GM21390 (cell line): ENCODE measurements around the gene FSTL4.
"Not testable (repeated sequence)": the region's sequence is repeated elsewhere in the genome, so short reads cannot be mapped to it uniquely, and the experiment has no call there.

ENCODE experiments used
- ATAC-seq: cut with Tn5 transposase; IDR thresholded peaks from one replicate; pipeline ENCODE4 v1.9.1; 2021; ENCODE audit not compliant: unreplicated experiment

Gene FSTL4

GRCh38 chr5:133556551-133556950 is 55.8 kb downstream of the FSTL4 start:
- no peak for ATAC-seq

DNA sequence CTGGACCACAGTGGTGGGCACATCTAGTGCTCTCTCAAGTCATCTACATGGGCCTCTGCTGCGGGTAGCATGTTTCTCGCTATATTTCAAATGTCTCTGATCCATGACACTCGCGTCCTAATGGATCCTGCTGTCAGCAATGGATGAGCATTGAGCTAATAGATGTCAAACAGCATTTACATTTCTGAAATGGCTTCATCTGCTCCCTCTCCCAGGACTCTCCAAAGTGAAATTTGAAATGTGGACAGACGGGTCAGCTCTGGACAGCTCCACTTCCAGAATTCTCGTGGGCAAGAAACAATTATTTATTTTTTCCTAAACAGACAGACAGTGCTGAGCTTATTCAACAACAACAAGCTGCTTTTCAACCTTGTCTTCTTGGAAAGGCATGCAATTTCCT is 58.1 kb downstream of the FSTL4 start:
- ATAC-seq = no peak

DNA sequence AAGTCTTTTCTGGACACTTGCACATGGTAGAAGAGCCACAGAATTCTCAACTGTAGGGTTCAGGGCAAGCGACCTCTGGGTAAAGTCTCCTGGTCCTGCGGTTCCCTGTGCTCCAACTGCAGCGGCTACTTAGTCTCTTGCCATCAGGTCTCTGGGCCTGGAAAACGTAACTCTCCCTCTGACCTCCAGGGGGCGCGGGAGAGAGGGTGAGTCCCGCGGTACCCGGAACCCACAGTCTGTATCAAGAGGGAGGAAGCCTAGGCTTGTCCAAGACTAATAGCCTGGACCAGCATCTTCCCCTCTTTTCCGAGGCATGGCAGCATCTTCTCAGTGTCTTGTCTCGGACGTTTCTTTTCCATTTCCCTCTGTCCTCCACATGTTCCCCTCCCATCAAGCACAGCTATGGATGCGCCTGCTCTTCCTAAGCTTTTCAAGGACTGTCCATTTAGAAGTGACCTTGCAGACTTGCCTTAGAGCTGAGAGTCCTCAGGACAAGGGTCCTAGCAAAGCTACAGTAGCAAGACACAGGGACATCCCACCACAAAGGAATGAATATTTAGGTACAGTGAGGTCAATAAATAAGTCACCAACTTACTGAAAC is 59.3 kb downstream of the FSTL4 start:
- ATAC-seq = peak; percentile 72

DNA sequence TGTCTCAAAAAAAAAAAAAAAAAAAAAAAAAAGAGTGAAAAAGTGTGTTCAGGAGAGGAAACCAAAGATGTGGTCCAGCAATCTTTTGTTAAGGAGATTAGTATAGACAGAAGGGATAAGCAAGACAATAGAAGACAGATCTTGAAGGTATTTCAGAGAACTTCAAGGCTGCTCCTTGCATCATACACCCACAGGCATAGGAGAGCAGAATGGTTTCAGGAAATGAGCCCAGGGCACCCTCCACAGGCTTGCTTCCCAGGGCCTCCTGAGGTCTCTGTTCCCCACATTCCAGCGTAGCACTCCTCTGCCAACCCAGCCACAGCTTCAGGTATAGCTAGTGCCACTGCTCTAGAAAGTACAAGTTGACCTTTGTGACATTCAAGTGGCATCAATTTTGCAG is 65.8 kb downstream of the FSTL4 start:
- no peak for ATAC-seq

GRCh38 chr5:133544346-133544745 is 68.0 kb downstream of the FSTL4 start:
- ATAC-seq = no peak

DNA sequence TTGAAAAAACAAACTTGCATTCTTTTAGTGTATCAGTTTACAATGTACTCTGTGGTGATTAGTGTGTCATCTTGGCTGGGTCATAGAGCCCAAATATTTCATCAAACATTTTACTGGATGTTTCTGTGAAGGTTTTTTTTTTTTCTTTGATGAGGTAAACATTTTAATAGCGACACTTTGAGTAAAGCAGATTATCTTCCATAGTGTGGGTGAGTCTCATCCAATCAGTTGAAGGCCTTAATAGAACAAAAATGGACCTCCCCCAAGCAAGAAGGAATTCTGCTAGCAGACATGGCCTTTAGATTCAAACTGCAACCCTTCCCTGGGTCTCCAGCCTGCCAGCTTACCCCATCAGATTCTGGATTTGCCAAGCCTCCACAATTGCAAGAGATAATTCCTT is 72.5 kb downstream of the FSTL4 start:
- no peak for ATAC-seq

GRCh38 chr5:133538718-133539117 is 73.6 kb downstream of the FSTL4 start:
- no peak for ATAC-seq

DNA sequence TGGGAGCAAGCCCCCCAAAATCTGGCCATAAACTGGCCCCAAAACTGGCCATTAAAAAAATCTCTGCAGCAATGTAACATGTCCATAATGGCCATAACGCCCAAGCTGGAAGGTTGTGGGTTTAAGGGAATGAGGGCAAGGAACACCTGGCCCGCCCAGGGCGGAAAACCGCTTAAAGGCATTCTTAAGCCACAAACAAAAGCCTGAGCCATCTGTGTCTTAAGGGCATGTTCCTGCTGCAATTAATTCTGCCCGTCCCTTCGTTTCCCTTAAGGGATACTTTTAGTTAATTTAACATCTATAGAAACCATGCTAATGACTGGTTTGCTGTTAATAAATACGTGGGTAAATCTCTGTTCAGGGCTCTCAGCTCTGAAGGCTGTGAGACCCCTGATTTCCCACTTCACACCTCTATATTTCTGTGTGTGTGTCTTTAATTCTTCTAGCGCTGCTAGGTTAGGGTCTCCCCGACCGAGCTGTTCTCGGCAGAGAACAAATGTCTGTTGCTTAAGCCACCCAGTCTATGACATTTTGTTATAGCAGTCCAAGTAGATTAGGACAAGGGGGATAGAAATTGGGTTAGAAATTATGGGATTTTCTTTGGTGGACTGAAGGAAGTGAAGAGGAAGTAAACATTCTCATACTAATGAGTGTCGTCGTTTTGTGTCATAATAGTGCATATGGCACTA is 77.0 kb downstream of the FSTL4 start:
- not testable (repeated sequence) for ATAC-seq

DNA sequence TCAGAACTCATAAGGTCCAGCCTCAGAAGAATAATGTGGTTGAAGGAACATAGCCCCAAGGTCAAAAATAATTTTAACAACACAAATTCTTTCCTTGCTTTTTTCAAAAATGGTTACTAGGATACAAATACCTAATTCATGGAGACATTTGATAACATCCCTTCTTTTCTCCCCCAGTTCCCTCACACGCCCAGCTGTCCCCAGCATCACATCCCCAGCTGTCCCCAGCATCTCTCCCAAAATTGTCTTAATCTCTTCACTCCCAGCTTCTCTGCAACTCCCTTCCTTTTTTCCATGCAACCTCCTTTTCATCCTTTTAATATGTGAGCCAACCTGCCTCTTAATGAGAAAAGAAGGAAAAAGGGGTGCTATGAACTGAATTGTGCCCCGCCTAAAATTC is 77.8 kb downstream of the FSTL4 start:
- no peak for ATAC-seq

DNA sequence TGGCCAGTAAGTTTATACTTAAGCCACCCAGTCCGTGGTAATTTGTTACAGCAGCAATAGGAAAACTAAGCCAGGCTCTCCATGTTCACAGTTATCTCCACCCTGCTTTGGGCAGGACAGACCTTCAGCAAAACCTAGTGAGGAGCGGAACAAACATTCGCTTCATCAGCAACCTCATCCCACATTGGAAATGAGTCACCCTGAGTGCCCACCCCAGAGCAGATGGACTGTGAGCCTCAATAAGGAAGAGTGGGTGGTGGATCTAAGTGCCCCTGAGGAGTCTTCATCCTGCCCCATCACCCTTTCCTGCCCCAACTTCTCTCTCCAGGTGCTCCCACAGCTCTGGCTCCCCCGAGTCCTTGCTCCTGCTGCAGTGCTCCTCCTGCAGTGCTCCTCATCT is 78.8 kb downstream of the FSTL4 start:
- no peak for ATAC-seq

DNA sequence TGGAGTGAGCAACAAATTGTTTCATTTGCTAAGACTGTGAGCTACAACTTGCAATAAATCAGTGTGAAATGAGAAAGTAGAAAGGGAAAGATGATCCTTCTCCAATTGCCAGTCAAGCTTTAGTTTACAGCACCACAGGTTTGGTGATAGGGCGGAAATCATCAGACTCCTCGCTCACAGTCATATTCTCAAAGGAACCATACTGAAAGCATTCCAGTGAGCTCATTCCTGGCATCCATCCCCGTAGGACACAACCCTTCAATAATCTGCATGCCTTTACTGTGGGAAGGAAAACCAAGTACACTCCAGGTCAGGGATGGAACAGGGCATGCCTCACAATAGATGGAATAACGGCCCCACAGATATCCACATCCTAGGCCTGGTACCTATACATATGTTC is 80.7 kb downstream of the FSTL4 start:
- no peak for ATAC-seq

GRCh38 chr5:133531178-133531577 is 81.2 kb downstream of the FSTL4 start:
- no peak for ATAC-seq

DNA sequence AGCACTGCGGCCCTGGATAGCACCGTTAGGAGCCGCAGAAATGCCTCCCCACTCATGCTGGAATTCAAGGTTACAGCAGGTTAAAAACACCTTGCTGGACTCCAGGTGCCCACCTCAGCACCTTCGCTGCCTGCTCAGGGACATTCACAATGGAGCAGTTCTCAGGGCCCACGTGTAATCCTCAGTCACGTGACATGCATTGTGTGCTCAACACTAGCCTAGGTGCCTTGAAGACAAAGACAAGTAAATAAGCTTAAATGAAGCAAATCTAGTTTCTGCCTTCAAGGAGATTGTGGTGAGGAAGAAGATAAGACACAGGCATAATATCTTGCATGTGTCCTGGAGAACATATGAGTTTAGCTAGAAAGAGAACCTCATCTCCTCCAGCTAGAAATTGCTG is 82.1 kb downstream of the FSTL4 start:
- no peak for ATAC-seq

GRCh38 chr5:133528841-133529240 is 83.5 kb downstream of the FSTL4 start:
- no peak for ATAC-seq

- no peak for ATAC-seq
Observed at GRCh38 chr5:133527311-133527710, 85.0 kb downstream of the FSTL4 start.

GRCh38 chr5:133526368-133526767 is 86.0 kb downstream of the FSTL4 start:
- ATAC-seq = no peak

GRCh38 chr5:133525126-133525525 is 87.2 kb downstream of the FSTL4 start:
- no peak for ATAC-seq

DNA sequence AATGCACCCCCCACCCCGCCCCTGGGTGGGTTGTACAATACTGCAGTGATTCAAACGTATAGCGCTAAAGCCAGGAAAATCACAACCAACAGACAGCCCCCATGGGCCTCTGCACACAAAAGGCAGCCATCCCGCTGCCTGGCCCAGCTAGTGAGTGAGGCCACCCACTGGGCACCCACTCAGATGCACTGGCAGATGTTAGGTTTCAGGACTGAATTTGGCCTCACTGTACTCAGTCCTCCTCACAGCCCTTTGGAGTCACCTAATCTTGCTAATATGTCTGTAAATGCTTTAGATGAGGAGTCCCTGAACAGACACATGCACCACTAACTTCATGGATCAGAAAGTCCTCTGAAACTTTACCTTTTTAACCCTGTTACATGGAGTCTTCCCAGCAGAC is 87.7 kb downstream of the FSTL4 start:
- no peak for ATAC-seq

DNA sequence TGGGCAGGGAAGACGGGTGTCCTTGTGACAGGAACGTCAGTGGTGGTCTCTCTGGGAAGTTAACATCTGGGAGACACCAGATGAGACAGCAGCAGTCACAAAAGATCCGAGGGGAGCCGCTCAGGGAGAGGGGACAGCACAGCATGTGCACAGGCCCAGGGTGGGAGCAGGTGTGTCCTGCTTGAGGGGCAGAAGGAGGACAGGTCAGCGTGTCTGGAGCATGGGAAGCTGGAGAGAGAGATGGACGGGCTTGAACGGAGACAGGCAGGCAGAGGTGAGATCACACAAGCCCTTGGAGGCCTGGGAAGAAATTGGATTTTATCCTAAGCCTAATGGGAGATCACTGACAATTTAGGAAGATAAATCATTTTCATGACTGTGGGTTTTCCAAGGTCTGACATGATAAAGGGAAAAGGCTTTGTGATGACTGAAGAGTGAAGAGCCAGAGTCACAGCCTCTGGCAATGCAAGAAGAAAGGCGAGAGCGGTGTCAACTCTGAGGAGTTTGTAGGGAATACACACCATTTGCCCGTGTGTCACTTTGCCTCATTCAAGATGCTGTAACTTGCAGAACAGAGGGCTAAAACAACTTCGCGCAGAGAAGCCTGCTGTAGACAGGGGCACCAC is 88.3 kb downstream of the FSTL4 start:
- ATAC-seq = no peak

DNA sequence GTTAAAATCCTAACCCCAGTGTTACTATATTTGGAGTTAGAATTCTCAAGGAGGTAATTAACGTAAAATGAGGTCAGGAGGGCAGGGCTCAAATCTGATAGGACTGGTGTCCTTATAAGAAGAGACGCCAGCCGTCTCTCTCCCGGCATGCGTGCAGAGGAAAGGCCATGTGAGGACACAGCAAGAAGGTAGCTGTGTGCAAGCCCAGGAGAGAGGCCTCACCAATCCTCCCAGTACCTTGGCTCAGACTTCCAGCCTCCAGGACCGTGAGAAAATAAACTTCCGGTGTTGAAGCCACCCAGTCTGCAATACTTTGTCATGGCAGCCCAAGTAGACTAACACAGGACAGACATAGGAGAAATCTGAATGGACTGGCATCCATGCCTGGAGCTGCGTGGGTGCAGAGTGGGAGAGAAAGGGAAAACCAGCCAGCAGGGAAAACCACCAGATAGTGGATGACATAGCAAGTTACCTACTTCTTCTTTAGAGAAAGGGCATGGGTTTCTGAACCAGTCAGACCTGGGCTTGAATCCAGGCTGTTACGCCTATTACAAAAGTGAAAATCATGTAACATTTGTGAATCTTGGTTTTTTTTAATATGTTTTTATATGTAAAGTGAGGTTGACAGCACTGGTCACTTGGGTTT is 89.2 kb downstream of the FSTL4 start:
- ATAC-seq = no peak

DNA sequence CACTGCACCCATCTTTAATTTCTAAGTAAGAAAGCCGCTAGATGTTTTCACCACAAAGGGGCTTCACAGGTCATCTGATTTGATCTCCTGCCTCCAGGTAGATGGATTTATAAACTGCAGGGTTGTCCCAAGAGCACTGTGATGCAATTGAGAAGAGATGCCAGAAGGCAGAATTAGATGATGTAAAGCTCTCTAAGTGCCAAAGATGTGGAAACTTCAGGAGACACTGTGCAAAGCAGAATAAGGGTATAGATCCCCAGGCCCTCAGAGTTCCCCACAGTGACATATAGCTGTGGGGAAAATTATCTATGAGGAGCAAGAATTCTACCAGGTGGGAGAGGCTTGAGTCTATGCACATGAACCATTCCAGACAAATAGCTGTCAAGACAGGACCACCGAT is 90.5 kb downstream of the FSTL4 start:
- no peak for ATAC-seq
